Iris pigment epithelial cell (primary cell): Measurements from ENCODE around the gene RIPOR2.

Experiments
- DNase-seq: peaks from one replicate; pipeline ENCODE4 v3.0.0-alpha.2; 2011; ENCODE audit warnings: low read depth

Gene RIPOR2

GRCh38 chr6:24847402-24847801, 88.4 kb downstream of the RIPOR2 start:
- DNase-seq, result no peak

- no peak for DNase-seq
These were observed 90.2 kb downstream of the RIPOR2 start for GRCh38 chr6:24845578-24845977.

- DNase-seq, result no peak
These were observed 90.9 kb downstream of the RIPOR2 start for GRCh38 chr6:24844903-24845302.

- no peak for DNase-seq
These were observed 91.7 kb downstream of the RIPOR2 start for GRCh38 chr6:24844061-24844460.

DNA sequence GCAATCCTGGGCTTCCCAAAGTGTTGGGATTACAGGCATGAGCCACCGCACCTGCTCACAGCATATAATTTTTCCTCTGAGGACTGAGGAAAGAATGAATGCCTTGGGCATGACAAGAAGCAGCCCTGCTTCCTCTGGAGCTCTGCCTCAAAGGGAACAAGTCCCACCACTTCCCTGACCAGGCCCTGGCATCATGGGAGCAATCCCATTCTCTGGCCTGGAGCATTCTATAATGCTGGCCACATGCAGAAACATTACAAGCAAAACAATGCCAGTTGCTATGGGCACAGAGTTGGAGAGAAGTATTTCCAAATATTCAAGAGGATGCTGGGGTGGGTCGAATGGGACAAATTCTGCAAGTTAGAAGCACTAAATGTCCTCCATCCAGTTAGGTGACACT, 95.6 kb downstream of the RIPOR2 start:
- no peak for DNase-seq

- no peak for DNase-seq
These were observed 96.8 kb downstream of the RIPOR2 start for GRCh38 chr6:24838994-24839393.

DNA sequence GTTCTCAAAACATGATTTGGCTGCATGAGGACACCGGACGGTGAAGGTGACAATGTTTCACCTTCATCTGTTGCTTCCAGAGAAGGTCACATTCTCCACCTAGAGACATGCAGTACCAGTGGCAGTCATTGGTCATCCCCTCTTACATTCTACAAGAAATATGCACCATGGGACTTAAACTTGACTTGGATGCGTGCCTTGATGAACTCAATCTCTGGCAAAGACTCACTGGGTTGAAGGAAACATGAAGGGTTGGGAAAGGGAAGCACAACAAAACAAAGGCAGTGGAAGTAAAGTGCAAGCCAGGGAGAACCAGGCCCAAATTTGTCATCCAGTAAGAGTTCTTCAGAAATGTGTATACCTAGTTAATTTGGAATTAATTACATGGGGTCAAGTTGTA, 97.7 kb downstream of the RIPOR2 start:
- no peak for DNase-seq

DNA sequence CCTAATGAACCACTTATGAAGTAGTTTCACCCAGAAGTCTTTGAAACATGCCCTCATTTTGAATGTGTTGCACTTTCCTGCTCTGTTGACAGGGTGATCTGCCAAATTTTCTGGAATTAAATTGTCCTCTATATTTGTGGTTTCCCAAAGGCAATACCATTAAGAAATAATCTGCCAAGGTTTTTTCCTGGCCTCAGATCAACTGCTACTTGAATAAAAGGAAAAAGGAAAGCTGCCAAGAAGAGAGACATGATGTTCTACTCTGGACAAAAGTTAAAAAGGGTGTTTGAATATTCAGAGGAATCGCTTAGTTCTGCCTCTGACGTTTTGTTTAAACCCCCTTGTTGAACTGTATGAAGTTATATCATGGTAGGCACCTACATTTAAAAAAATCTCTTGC, 99.7 kb downstream of the RIPOR2 start:
- no peak for DNase-seq

DNA sequence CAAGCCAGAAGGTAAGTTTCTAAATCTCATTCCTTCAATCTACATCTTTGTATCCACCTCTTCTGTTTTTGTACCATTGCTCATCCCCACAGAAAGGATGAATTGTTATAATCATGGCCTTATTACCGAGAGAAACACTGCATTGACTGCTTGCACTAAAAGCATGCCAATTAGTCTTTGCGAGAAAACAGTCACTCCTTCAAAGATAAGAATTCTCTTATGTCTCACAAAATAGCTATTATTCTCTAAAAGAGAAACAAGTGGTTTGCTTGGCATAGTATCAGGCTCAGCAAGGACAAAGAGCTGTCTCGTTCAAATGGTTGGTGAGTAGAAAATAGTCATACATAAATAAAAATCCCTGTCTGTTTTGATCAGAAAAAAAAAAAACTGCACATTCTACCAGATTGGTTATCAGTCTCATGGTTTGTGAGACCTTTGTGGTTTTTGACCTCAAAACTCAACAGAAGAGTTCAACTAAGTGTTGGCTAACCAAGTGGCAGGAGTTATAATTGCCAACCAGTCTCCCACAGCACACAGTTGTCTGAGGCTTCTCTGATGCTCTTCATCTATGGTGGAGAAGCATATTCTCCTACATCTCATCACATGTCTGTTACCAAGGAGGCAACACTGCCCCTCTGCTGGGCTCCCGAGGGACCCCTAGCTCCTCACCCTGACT, 101.9 kb downstream of the RIPOR2 start:
- no peak for DNase-seq

- DNase-seq, result no peak
These were observed 103.0 kb downstream of the RIPOR2 start for GRCh38 chr6:24832794-24833193.

- peak; percentile 58 for DNase-seq
These were observed 103.7 kb downstream of the RIPOR2 start for GRCh38 chr6:24831771-24832716.

DNA sequence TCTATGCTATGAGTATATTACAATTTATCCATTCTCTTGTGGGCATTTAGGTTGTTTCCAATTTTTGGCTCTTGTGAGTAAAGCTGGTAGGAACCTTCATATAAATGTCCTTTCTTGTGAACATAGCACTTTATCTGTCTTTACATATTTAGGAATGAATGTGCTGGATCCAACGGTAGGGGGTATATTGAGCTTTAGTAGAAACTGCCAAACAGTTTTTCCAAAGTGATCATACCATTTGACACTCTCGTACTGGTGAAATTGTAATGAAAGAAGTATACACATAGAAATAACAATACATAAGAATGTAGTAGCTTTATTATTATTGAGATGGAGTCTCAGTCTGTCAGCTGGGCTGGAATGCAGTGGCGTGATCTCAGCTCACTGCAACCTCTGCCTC, 106.1 kb downstream of the RIPOR2 start:
- DNase-seq, result no peak

- DNase-seq, result no peak
These were observed 107.8 kb downstream of the RIPOR2 start for GRCh38 chr6:24827970-24828369.

DNA sequence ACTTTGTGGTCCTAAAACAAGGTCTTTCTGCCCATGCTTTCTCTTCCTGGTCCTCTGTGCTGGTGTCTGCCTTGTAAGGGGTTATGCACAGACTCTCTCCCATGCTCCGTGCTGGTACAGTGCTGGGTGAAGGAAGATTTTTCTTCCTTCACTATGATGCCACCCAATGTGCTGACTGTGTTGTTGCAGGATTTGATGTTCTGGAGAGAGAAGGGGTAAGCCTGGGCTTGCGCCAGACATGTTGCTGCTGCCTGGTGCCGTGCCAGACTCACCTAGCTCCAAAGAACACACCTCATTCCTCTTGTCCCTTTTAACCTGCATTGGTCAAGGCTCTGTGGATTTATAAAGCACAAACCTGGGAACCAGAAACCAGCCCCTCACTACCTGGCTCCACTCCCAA, 108.6 kb downstream of the RIPOR2 start:
- no peak for DNase-seq

DNA sequence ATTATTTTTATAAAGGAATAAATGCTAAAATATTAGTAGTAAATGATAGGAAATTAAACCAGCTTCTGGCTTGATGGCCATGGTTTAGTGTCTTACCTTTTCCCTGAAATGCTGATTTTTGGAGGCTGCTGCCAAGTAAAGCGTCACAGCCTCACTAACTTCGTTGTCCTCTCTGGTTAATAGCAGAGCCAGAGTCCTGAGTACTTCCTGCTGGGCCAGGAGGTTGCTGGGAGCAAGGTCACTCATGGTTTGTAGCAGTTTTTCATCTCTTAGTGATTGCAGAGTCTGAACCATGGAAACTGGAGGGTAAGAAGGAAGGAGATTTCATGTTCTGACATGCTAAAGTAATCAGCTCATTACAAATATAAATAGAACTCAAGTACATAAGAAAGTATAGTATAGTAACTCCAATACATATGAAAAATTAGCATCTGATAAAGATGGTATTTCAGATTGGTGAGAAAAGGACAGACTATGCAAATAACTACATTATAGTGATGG, 110.6 kb downstream of the RIPOR2 start:
- no peak for DNase-seq

DNA sequence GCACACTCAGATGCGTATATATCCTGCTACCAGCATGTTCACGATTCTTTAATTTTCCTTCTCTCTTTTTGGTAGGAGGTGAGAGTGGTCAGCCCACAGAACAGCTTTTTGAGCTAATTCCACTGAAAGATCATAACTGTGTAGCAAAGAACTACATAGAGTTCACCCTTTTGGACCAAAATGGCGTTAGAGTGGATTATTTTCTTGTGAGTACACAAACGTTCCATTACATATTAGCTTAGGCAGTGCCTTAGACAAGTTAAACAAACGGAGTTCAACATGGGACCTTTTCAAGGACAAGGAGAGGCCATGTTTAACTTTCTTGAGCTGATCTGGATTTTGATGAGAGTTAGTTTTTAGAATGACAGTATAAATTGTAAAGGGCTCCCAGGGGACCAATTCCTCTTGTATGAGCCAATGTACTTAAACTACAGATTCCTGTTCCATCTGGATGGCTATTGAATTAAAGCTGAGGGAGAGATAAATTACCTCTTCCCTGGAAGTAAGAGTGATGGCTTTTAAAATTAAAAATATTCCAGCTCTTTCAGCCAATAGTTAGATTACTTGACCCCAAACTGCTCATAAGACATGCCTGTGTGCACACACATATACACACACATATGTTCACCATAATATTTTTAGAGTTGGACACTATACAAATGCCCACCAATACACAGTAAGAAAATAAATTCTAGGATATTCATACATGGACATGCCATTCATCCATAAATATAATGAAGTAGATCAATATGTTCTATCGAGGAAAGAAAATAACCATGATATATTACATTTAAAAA, 111.4 kb downstream of the RIPOR2 start:
- no peak for DNase-seq

DNA sequence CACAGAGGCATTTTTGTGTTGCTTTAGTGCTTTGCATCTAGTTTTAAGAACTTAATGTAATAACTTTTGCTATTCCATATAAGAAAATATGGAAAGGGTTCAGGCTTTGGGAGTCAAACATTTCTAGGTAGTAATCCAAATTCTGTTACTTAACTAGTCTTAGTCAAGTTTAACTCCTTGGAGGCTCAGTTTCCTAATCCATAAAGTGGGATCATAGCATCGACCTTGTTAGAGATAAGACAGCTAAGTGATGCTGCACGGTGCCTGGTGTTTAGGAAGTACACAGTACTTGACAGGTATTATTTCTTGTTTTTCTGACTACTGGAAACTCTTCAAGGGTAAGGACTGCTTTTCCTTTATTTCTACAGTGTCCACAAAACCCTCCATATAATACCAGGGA, 112.6 kb downstream of the RIPOR2 start:
- no peak for DNase-seq

- DNase-seq, result peak; percentile 70
These were observed 113.1 kb downstream of the RIPOR2 start for GRCh38 chr6:24822696-24823095.

DNA sequence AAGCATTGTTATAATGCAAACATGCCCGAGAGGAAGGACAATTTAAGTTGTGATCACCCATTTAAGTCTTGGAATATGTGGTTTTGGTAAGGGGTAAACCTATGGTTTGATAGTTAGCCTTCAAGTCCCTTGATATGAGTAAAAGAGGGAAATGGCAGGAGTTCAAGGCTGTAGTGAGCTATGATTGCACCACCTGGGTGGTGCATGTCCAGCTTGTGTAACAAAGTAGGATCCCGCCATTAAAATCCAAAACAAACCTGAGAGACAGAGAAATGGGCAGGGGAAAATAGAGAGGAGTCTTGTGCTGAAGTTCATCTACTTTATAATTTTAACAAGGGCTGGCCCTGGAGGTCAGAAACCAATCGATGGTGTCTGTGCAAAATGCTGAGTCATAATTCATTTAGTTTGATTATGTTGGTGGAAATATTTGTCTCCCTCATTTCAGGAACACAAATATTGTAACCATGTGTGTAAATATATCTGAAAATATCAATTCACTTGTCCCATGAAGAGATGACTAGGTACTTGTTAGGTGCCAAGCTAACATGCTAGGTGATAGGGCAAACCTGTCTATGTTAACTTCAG, 113.8 kb downstream of the RIPOR2 start:
- no peak for DNase-seq

DNA sequence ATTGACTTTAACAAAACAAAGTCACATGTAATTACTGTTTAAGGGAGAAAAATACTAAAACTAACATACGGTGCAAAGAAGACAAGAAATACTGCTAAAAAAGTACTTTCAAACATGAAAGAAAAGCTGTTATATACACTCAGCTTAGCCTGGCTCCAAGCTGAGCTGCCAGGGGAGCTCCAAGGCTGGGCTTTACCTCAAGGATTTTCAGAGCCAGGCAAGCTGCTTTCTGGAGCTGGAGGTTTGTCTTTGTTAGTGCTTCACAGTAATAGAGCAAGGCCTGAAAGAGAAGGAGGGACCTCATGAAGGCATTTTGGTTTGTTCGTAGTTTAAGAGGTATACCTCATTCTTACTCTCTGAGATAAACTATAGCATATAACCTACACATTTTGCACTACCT, 117.4 kb downstream of the RIPOR2 start:
- DNase-seq, result no peak

- DNase-seq, result no peak
These were observed 126.0 kb downstream of the RIPOR2 start for GRCh38 chr6:24809728-24810127.

DNA sequence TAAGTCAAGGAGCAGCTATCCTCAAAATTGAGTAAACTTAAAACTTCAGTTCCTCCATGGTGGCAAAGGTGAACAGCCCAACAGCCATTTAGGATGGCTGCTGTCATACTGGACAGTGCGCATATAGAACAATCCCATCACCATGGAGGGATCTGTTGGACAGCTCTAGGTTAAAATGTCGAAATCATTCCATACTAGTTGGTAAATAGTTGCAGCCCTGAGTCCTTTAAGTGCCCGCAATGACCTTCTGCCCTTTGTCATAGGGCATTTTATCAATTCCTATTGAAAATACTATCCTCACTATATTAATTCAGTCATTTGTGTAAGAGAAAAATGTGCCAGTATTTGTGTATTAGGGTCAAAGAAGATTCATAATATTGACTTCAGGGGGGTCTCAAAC, 128.2 kb downstream of the RIPOR2 start:
- no peak for DNase-seq
